DMS 273 (cell line): Measurements from ENCODE around the gene KCNJ6.
"Not testable (repeated sequence)": the region's sequence is repeated elsewhere in the genome, so short reads cannot be mapped to it uniquely, and the experiment has no call there.

Experiments used
- DNase-seq: peaks from one replicate; lab custom pipeline; 2025; ENCODE audit not compliant: unreplicated experiment; lab: John Stamatoyannopoulos, UW

KCNJ6 gene

DNA sequence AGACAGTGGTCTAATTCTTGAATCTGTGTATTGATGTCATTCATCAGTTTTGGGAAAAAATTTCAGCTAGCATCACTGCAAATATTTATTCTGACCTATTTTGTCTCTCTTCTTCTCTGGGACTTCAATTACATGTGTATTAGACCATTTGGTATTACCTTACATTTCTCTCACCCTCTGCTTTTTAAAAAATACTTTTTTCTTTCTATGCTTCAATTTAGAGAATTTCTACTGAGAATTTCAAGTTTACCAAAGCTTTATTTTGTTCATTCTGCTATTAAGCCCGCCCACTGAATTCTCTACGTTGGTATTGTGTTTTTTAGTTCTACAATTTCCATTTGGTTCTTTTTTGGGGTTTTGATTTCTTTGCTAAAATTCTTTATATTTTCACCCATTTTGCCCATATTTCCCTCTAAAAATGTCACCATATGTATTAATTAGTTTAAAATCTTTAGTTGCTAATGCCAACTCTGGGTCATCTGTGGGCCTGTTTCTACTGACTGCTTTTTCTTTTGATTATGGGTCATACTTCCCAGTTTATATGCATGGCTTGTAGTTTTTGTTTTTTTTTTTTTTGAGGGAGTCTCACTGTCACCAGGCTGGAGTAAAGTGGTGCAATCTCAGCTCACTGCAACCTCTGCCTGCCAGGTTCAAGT is 337.7 kb downstream of the KCNJ6 start:
- DNase-seq = no peak

- DNase-seq = not testable (repeated sequence)
Observed at GRCh38 chr21:37576929-37577328, 339.3 kb downstream of the KCNJ6 start.

DNA sequence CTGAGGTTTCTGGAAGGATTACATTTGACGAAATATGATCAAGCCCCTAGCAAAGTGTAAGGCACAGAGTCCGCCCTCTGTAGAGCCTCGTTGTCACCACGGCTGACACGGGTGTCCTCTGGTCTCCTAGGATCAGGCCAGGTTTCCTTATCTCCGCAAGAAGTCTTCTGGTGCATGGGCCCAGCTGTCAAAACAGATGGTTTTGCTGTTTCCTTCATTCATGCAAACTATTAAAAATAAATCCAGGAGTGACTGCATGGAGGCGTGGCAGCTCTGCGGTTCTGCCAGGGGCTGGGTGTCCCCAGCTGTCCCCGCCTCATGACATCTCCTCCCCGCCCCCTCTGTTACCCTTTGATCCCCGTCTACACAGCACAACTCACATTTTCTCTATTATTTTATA is 340.7 kb downstream of the KCNJ6 start:
- peak; percentile 59 for DNase-seq

GRCh38 chr21:37574751-37575150 is 341.5 kb downstream of the KCNJ6 start:
- no peak for DNase-seq

GRCh38 chr21:37574316-37574715 is 341.9 kb downstream of the KCNJ6 start:
- DNase-seq = no peak

DNA sequence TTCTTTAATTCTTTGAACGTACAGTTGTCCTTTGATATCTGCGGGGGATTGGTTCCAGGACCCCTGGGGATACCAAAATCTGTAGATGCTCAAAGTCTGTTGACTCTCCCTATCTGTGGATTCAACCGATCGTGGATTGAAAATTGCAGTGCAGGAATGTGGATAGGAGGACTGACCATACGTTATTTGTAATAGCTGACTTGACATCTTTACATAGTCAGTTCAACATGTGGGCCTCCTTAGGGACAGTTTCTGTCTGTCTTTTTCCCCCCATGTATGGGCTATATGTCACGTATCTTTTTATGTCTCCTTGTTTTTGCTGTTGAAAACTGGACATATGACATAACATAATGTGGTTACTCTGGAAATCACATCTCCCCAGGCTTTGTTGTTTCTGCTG is 344.8 kb downstream of the KCNJ6 start:
- no peak for DNase-seq

DNA sequence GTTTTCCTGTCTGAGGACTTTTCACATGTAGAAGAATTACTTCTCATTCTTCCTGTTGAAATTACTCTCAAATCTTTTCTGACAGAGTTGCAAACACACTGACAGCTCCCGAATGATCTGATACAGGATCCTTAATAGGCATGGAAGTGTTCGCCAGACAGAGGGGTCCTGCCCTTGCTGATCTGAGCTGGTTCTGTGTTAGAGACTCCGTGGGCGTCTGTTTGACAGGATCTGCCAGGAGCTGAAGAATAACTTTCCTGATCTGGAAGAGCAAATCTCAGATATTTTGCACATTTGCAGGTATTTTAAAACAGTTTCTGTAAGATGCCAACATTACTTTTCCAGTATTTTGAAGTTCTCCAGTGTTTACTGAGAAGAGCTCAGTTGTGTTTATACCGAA is 347.3 kb downstream of the KCNJ6 start:
- DNase-seq = no peak

- DNase-seq = no peak
Observed at GRCh38 chr21:37568415-37568814, 347.8 kb downstream of the KCNJ6 start.

DNA sequence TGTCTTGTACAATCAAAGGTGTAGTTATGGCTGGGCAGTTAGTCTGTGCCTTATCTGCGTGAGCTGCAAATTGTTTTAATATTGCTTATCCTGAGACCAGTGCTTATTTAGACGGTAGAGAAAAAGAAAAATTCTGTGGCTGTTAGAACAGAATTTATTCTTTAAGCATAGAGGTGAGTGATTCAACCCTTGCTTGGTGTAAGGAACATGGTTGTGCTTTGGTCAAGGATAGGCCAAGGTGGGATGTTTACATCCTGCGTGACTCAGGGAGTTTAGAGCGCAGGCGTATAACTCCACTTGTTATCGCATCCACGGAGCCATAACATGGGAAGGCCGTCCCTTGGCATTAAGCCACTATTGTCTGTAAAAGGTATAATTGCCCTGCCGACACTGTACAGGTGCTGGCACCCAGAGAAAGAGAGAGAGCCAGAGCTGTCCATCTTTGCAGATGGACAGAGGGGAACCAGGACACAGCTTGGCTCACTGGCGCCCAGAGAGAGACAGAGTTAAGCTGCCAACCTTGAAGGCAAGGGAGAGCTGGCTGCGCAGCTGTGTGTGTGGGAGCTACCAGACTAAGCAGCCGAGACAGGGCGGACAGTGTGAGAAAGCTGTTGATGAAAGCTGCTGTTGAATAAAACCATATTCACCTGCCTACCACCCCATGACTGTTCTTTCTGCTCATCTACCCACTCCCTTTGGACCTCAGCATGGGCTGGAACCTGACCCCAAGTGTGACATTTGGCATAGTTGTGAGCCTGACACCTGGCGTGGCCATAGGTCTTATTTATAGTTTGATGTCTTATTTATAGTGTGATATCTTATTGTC is 349.3 kb downstream of the KCNJ6 start:
- no peak for DNase-seq

DNA sequence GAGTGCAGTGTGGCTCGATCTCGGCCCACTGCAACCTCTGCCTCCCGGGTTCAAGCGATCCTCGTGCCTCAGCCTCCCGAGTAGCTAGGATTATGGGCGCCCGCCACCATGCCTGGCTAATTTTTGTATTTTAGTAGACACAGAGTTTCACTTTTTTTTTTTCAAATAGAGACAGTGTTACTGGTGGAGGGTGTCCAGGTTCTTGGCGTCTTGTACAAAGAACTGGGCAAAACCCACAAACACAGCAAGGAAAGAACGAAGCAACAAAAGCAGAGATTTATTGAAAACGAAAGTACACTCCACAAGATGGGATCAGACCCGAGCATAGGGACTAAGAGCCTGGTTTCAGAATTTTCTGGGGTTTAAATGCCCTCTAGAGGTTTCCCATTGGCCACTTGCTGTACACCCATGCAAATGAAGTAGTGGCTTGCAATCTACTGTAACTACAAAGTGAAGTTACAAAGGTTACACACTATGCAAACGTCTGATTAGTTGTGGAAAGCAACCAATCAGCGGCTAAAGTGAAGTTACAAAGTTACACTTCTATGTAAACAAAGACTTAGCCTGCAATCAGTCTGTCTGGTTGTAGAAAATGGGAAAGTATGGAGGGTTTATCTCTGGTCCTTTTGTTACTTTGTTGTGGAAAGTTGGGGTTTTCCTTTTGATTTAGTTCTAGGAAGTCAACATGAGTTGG is 350.6 kb downstream of the KCNJ6 start:
- no peak for DNase-seq

DNA sequence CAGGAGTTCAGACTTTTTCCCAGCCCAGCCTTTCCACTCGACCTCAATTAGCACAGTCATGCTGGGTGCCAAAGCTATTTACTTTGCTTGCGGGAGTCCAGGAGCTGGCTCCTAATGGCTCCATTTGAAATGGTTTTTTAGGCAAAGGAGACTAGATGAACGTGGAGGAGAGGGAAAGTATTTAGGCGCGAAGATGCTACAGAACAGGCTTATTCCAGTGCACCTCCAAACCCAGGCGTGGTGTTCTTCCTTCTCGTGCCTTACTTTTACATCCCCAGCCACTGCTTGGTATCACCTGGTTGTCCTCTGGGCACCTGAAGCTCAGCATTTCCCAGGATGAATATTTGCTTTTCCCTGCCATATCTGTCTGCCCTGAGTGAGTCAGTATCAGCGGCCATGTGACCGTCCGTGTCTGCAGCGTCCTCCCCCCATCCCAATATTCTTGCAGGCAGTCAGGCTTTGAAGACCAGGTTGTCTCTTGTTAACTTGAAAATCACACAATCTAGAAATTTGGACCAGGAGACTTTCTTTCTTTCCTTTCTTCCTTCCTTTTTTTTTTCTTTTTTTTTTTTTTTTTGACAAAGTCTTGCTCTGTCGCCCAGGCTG is 351.2 kb downstream of the KCNJ6 start:
- DNase-seq = no peak

DNA sequence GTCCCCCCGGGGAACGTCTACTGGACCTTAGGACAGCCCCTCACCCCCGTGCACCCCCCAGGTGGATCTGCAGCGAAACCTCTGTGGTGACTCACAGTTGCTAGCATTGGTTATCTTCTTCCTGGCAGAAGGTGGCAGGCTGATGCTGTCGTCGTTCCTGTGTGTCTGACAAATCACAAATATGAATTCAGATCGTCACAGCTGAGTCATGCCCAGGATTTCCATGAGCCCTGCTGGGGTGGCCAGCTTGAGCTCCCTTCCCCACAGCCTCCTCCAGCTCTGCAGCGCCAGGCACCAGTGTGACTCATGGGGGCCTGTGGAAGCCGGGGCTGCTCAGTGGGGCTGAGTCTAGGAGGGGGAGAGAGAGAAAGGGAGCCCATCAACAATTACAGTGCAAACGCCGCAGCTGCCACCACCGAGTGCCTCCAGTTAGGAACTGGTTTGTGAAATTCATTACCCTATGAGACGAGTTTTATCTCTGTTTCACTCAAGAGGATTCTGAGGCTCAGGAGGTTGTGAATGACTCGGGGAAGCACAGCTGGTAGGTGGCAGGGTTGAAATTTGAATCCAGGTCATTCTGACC is 351.8 kb downstream of the KCNJ6 start:
- peak; percentile 85 for DNase-seq

DNA sequence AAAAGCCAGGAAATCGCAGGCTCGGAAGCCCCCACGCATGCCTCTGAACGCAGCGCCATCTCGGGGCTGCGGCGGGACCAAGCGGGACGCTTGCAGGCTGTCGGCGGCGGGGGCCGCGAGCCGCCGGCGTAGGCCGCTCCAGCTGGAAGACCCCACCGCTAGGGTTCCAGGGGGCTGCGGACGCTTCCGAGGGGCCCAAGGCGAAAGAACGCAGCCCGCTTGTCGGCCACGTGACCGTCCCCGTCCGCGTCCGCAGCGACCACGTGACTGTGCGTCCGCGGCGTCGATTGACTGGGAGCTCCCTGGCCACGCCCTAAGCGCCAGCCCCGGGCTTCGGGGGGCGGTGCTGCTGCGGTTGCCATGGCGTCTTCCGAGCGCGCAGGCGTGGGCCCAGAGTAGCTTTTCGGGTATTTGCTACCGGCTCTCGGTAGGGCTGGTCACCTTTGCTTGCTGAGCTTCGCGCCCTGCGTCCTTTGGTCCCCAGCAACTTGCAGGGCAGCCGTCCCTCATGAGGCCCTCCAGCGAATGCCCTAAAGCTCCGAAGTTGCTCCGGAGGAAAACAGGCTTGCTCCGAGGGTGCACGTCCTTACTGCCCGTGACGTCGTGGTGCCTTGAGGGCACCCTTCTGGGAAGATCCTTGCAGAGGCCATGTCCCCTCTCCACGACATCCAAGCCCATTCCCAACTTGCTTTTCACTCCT is 352.5 kb downstream of the KCNJ6 start:
- peak; percentile 98 for DNase-seq

- DNase-seq = no peak
Observed at GRCh38 chr21:37562920-37563640, 353.2 kb downstream of the KCNJ6 start.

- no peak for DNase-seq
Observed at GRCh38 chr21:37561941-37562919, 354.0 kb downstream of the KCNJ6 start.

DNA sequence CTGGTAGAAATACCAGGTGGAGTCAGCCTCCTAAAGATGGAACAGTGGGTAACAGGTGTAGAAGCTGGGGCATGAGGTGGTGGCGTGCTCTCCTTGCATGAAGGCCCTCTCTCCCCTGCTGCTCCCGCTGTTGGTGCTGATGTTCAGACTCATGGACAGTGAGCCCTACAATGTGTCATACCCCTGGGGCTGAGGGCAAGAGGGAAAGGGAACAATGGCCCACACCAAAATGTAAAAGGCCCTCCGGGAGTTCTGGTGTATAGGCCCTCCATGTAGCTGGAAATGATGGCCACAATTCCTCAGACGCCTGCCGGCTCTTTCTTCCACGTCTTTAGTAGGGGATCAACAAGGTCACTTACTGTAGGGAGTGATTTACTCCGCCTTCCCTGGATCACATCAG is 354.8 kb downstream of the KCNJ6 start:
- no peak for DNase-seq

DNA sequence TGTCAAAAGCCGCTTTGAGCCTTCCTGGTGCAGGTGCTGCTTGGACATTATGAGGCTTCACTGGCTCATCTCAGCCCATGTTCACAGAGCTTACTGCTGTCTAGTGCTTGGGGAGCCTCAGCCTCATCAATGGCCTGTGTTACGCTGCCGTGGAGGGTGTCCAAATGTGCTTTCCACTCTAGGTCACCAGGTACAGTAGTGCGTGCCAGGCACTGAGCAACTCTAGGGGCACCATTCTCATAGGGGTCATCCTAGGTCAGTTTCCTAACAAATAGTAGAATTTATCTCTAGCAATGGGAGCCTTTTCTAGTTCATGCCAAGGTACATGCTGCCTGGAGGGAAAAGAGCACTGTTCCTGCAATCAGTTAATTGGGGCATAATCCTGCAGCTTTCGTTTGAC is 355.9 kb downstream of the KCNJ6 start:
- no peak for DNase-seq

GRCh38 chr21:37558676-37559211 is 357.5 kb downstream of the KCNJ6 start:
- DNase-seq = no peak
